GM12878 (cell line): ENCODE results near the gene FCRL2. TPM values are rescaled to one million over a fixed set of nuclear protein-coding genes. Genes with fewer than 3 reads are reported as not detected.

Experiments
- ATAC-seq: fragments of 200-7000 bp; cut with Tn5 transposase; 3 replicates; pipeline ENCODE4 v1.9.1; 2020; ENCODE audit warnings: mild to moderate bottlenecking, moderate library complexity
- BruUV-seq: library from RNA; stranded (reverse); fragments of 400-500 nt; replicated peaks from 2 replicates; lab custom pipeline; 2021; lab: Mats Ljungman, UMichigan
- CTCF ChIA-PET: fragments of 300-600 bp; sonication (Branson Sonifier 250); formaldehyde crosslinking; extraction: SDS; loops from one replicate; lab custom pipeline; 2021; ENCODE audit warnings: inconsistent platforms; lab: Yijun Ruan, JAX
- POLR2A ChIA-PET: fragments of 350-600 bp; formaldehyde crosslinking; extraction: SDS; loops from one replicate; lab custom pipeline; 2021; ENCODE audit warnings: inconsistent platforms; lab: Charles Lee
- RAD21 ChIA-PET: fragments of 300-600 bp; sonication (Branson Sonifier 250); formaldehyde crosslinking; loops from one replicate; lab custom pipeline; 2023; ENCODE audit warnings: antibody characterized with exemption; ENCODE audit not compliant: unreplicated experiment; lab: Charles Lee
- SMC1A ChIA-PET: fragments of 300-600 bp; sonication (Branson Sonifier 250); formaldehyde crosslinking; loops from one replicate; lab custom pipeline; 2023; ENCODE audit not compliant: unreplicated experiment, uncharacterized antibody; lab: Charles Lee
- DNase-seq: peaks from one replicate; pipeline ENCODE4 v3.0.0-alpha.2; 2011; ENCODE audit warnings: low read depth, low spot score
- FAIRE-seq: peaks from 3 replicates; lab custom pipeline; 2011; peaks lifted over from hg19 to GRCh38; lab: Jason Lieb, UNC
- H2AFZ ChIP-seq: 2 replicates; pipeline ENCODE4 v1.6.0; 2011; ENCODE audit warnings: low read depth, low read length, control low read depth; ENCODE audit not compliant: control insufficient read depth
- H3K27ac ChIP-seq: 2 replicates; pipeline ENCODE4 v1.5.1; 2011; ENCODE audit warnings: control low read depth; ENCODE audit not compliant: control insufficient read depth, insufficient read depth
- H3K27me3 ChIP-seq, 2 experiments: replicated peaks in 1 of 2; 2 replicates each; pipeline versions ENCODE4 v1.6.0 to v1.6.1; 2011; ENCODE audit warnings: low read length in 1 of 2; ENCODE audit not compliant: control insufficient read depth in 2 of 2, insufficient read depth in 2 of 2
- H3K36me3 ChIP-seq, 2 experiments: 2 replicates each; pipeline ENCODE4 v1.5.1; 2011; ENCODE audit warnings: low read length in 1 of 2; ENCODE audit not compliant: control insufficient read depth in 2 of 2, insufficient read depth in 2 of 2
- H3K4me1 ChIP-seq: 2 replicates; pipeline ENCODE4 v1.6.1; 2011; ENCODE audit warnings: mild to moderate bottlenecking, low read length, moderate library complexity, mixed read lengths; ENCODE audit not compliant: control insufficient read depth, insufficient read depth
- H3K4me2 ChIP-seq: 2 replicates; pipeline ENCODE4 v1.6.0; 2011; ENCODE audit warnings: control low read depth; ENCODE audit not compliant: control insufficient read depth, insufficient read depth
- H3K4me3 ChIP-seq: fragments of 200-600 bp; sonication (generic); 2 replicates; pipeline ENCODE4 v1.5.1; 2016
- H3K79me2 ChIP-seq: 2 replicates; pipeline ENCODE4 v1.6.0; 2011; ENCODE audit warnings: low read length; ENCODE audit not compliant: control insufficient read depth, insufficient read depth
- H3K9ac ChIP-seq: 2 replicates; pipeline ENCODE4 v1.8.0; 2011; ENCODE audit warnings: low read length, control low read depth, mixed read lengths; ENCODE audit not compliant: control insufficient read depth, insufficient read depth
- H3K9me3 ChIP-seq: replicated peaks from 3 replicates; pipeline ENCODE4 v1.5.1; 2011; ENCODE audit warnings: mild to moderate bottlenecking, low read length; ENCODE audit not compliant: control insufficient read depth, insufficient read depth
- H4K20me1 ChIP-seq: 2 replicates; pipeline ENCODE4 v1.6.0; 2011; ENCODE audit not compliant: control insufficient read depth, insufficient read depth
- CTCF ChIP-seq, 3 experiments: IDR thresholded peaks in 2 of 3; conservative IDR thresholded peaks in 1 of 3; 2 replicates each; pipeline ENCODE4 v1.5.1; 2011; ENCODE audit warnings: low read depth in 3 of 3, low read length in 3 of 3, mild to moderate bottlenecking in 3 of 3, control low read depth in 2 of 3, moderate library complexity in 2 of 3, inconsistent platforms in 1 of 3, mixed read lengths in 1 of 3; ENCODE audit not compliant: control insufficient read depth in 2 of 3, insufficient read depth in 1 of 3; ENCODE audit errors: extremely low read depth in 1 of 3
- CUX1 ChIP-seq: IDR thresholded peaks from 2 replicates; pipeline ENCODE4 v1.6.1; 2012; ENCODE audit warnings: improper control_type of control experiment, low read depth, low read length; ENCODE audit not compliant: insufficient replicate concordance
- JUND ChIP-seq: IDR thresholded peaks from 2 replicates; pipeline ENCODE4 v1.6.1; 2012; ENCODE audit warnings: low read depth, mild to moderate bottlenecking, low read length, improper control_type of control experiment, moderate library complexity
- KAT2A ChIP-seq: conservative IDR thresholded peaks from 2 replicates; pipeline ENCODE4 v1.6.1; 2011; ENCODE audit warnings: low read depth, low read length; ENCODE audit not compliant: control insufficient read depth
- MYB ChIP-seq: fragments of 150-350 bp; IDR thresholded peaks from 2 replicates; pipeline ENCODE4 v1.6.1; 2014; ENCODE audit warnings: mild to moderate bottlenecking, low read depth, low read length, borderline replicate concordance
- NFXL1 ChIP-seq: fragments of 450-650 bp; IDR thresholded peaks from 2 replicates; pipeline ENCODE4 v1.6.1; 2017; ENCODE audit warnings: antibody characterized with exemption, mild to moderate bottlenecking, borderline replicate concordance
- POLR2AphosphoS2 ChIP-seq: IDR thresholded peaks from 2 replicates; pipeline ENCODE4 v1.6.1; 2011; ENCODE audit warnings: low read depth, mild to moderate bottlenecking, low read length, improper control_type of control experiment, moderate library complexity
- ZBTB11 ChIP-seq: fragments of 450-650 bp; formaldehyde crosslinking; IDR thresholded peaks from 2 replicates; pipeline ENCODE4 v1.5.0; 2022; ENCODE audit warnings: mild to moderate bottlenecking, missing genetic modification characterization
- WGBS: methylation state at CpG from one replicate; pipeline ENCODE4 v1.1.6; 2016; ENCODE audit warnings: low lambda C conversion rate; ENCODE audit not compliant: insufficient replicate concordance, insufficient coverage; ENCODE audit errors: missing lambda C conversion rate; 5-methylcytosine and 5-hydroxymethylcytosine counted together
- in situ Hi-C: fragments of 300-500 bp; cut with MboI; formaldehyde crosslinking; loops from 9 replicates; pipeline ENCODE4 v1.14.3; 2018; ENCODE audit warnings: mixed read lengths
- intact Hi-C: fragments of 100-400 bp; cut with micrococcal nuclease; formaldehyde crosslinking; loops from one replicate; pipeline ENCODE4 v1.14.2; 2022; ENCODE audit not compliant: unreplicated experiment
- polyA plus RNA-seq, 11 experiments: library from polyadenylated mRNA; depleted of rRNA in 4 of 11; unstranded in 6 of 11; stranded (reverse) in 5 of 11; fragments of >200 nt; fragmentation: Nextera tagmentation in 4 of 11; fragmentation: Illumina TruSeq in 1 of 11; extraction: Ambion mirVana in 4 of 11; extraction: Trizol in 1 of 11; gene quantifications; 1 replicate in 1 of 11; 2 replicates in 10 of 11; pipeline versions ENCODE4 v1.2.1 to v1.2.3, GENCODE V29; 2011 to 2016; ENCODE audit warnings: inconsistent platforms in 2 of 11, missing spikeins in 2 of 11, low read depth in 1 of 11
- total RNA-seq, 4 experiments: library from RNA; depleted of rRNA in 3 of 4; stranded (reverse); fragments of >200 nt in 3 of 4; fragmentation: Illumina TruSeq in 1 of 4; extraction: Trizol in 1 of 4; gene quantifications; 2 replicates each; pipeline versions ENCODE4 v1.2.1 to v1.2.3, GENCODE V29; 2013 to 2021
- TF ChIP-seq, protein P1 (sequence below): IDR thresholded peaks from 2 replicates; pipeline ENCODE4 v1.6.1; 2011; ENCODE audit warnings: low read depth, low read length, improper control_type of control experiment, borderline replicate concordance
- TF ChIP-seq, protein P2 (sequence below): IDR thresholded peaks from 2 replicates; pipeline ENCODE4 v1.6.1; 2012; ENCODE audit warnings: low read length, inconsistent platforms

The FCRL2 gene
- total and polyA plus RNA-seq, 10 of the 15 experiments (the other 5 are each of a cell fraction or from before 2014, with no cell fraction given): 0.07 to 7.3 (median 0.61) TPM

- Histone ChIP-seq H3K4me3 (no peak overlapping the region), H4K20me1 (no peaks in the 10 kb centered on the region), H3K4me1 (peaks cover 27% of the 10 kb centered on the region), H3K9me3 (no peaks in the 10 kb centered on the region; the same call in 1 of the 3 replicates), H3K27me3 (no peaks in the 10 kb centered on the region), H3K36me3 (no peaks in the 10 kb centered on the region), H3K79me2 (no peaks in the 10 kb centered on the region), H3K9ac (no peak overlapping the region), H2AFZ (no peak overlapping the region), H3K4me2 (no peak overlapping the region), H3K27ac (no peak overlapping the region)
- FAIRE-seq (no peak), DNase-seq (no peak), ATAC-seq (no peak)
- no TSS peak for BruUV-seq
- intact Hi-C loops: no loop called here
- in situ Hi-C loops: no loop called here
- POLR2A ChIA-PET: no interaction called here
- RAD21 ChIA-PET: interaction anchor here (1.6 kb wide), 1 partner anchor 21 kb away, joined by 4 read pairs; no protein-coding TSS in a partner anchor
- 26% methylated on average over 3 of the region's 3 CpGs for WGBS
- SMC1A ChIA-PET: interaction anchor here (2.2 to 2.7 kb wide), 2 partner anchors 8 to 21 kb away, joined by 6 to 12 read pairs; partner anchors contain the start of gene FCRL2
- CTCF ChIA-PET: no interaction called here
- no peak for TF ChIP-seq NFXL1
- no peak for TF ChIP-seq MYB
- no peak for TF ChIP-seq CUX1
- TF ChIP-seq POLR2AphosphoS2: no peak
- no peak for TF ChIP-seq ZBTB11 (CRISPR knock-in tag)
- TF ChIP-seq, protein P1, sequence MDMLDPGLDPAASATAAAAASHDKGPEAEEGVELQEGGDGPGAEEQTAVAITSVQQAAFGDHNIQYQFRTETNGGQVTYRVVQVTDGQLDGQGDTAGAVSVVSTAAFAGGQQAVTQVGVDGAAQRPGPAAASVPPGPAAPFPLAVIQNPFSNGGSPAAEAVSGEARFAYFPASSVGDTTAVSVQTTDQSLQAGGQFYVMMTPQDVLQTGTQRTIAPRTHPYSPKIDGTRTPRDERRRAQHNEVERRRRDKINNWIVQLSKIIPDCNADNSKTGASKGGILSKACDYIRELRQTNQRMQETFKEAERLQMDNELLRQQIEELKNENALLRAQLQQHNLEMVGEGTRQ: no peak
- no peak for TF ChIP-seq CTCF (IDR thresholded peaks at IDR 0.05 in 2 of 3, conservative IDR thresholded peaks at IDR 0.05 in 1 of 3; ENCODE audit: control insufficient read depth in 2 of 3, extremely low read depth in 1 of 3, insufficient read depth in 1 of 3, low read depth in 3 of 3, low read length in 3 of 3)
- no peak for TF ChIP-seq KAT2A
- TF ChIP-seq, protein P2, sequence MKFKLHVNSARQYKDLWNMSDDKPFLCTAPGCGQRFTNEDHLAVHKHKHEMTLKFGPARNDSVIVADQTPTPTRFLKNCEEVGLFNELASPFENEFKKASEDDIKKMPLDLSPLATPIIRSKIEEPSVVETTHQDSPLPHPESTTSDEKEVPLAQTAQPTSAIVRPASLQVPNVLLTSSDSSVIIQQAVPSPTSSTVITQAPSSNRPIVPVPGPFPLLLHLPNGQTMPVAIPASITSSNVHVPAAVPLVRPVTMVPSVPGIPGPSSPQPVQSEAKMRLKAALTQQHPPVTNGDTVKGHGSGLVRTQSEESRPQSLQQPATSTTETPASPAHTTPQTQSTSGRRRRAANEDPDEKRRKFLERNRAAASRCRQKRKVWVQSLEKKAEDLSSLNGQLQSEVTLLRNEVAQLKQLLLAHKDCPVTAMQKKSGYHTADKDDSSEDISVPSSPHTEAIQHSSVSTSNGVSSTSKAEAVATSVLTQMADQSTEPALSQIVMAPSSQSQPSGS: no peak
- TF ChIP-seq JUND: no peak
Measured at GRCh38 chr1:157784801-157785200, 7.9 kb upstream of the FCRL2 start.
